HCT116 (cell line): ENCODE data around the gene TBC1D23. TPM values are rescaled to one million over a fixed set of nuclear protein-coding genes. Genes with fewer than 3 reads are reported as not detected.

Experiments used
- ATAC-seq: fragments of 200-7000 bp; cut with Tn5 transposase; 2 replicates; pipeline ENCODE4 v1.9.1; 2020; ENCODE audit warnings: mild to moderate bottlenecking, moderate library complexity
- BruUV-seq: library from RNA; stranded (reverse); fragments of 400-500 nt; replicated peaks from 2 replicates; lab custom pipeline; 2021; lab: Mats Ljungman, UMichigan
- CTCF ChIA-PET: fragments of 300-600 bp; sonication (Branson Sonifier 250); formaldehyde crosslinking; loops from one replicate; lab custom pipeline; 2021; ENCODE audit warnings: antibody characterized with exemption; lab: Charles Lee
- POLR2A ChIA-PET: fragments of 300-600, 350-600 bp; sonication (Branson Sonifier 250); formaldehyde crosslinking; loops from one replicate; lab custom pipeline; 2021; ENCODE audit warnings: antibody characterized with exemption; lab: Charles Lee
- RAD21 ChIA-PET, 2 experiments: fragments of 300-600 bp; sonication (Branson Sonifier 250); formaldehyde crosslinking; loops; one replicate each; lab custom pipeline; 2023; ENCODE audit warnings: low total read pairs in 2 of 2; ENCODE audit not compliant: uncharacterized antibody in 2 of 2, unreplicated experiment in 2 of 2, low non-redundant PET in 1 of 2; lab: Charles Lee
- DNase-seq: peaks from one replicate; pipeline ENCODE4 v3.0.0-alpha.2; 2010; ENCODE audit warnings: low read depth, low spot score
- H2AFZ ChIP-seq: fragments of 200-600 bp; shearing (Covaris generic), sonication (generic); 2 replicates; pipeline ENCODE4 v1.6.1; 2017; ENCODE audit warnings: low read depth, mixed run types, mixed read lengths, antibody characterized with exemption, low read length; ENCODE audit not compliant: poor library complexity, severe bottlenecking
- H3K27ac ChIP-seq: 2 replicates; pipeline ENCODE4 v1.5.1; 2012; ENCODE audit warnings: low read depth, low read length
- H3K27me3 ChIP-seq: fragments of 200-600 bp; sonication (generic); 2 replicates; pipeline ENCODE4 v1.6.1; 2016; ENCODE audit warnings: mixed run types, low read length, mixed read lengths; ENCODE audit not compliant: insufficient read depth
- H3K36me3 ChIP-seq, 2 experiments: fragments of 200-500 bp in 1 of 2; fragments of 200-600 bp in 1 of 2; sonication (Bioruptor generic) in 1 of 2; sonication (generic) in 1 of 2; 2 replicates each; pipeline versions ENCODE4 v1.5.1 to v1.6.1; 2014 to 2016; ENCODE audit warnings: low read length in 2 of 2, inconsistent platforms in 1 of 2, mixed read lengths in 1 of 2, mixed run types in 1 of 2; ENCODE audit not compliant: insufficient read depth in 2 of 2, control insufficient read depth in 1 of 2
- H3K4me1 ChIP-seq, 2 experiments: fragments of 200-600 bp in 1 of 2; sonication (generic) in 1 of 2; 2 replicates each; pipeline versions ENCODE4 v1.5.1 to v1.6.1; 2012 to 2017; ENCODE audit warnings: low read length in 2 of 2, inconsistent platforms in 1 of 2, mild to moderate bottlenecking in 1 of 2, mixed read lengths in 1 of 2, mixed run types in 1 of 2, moderate library complexity in 1 of 2; ENCODE audit not compliant: insufficient read depth in 2 of 2, control insufficient read depth in 1 of 2
- H3K4me2 ChIP-seq: fragments of 200-600 bp; sonication (generic); 2 replicates; pipeline ENCODE4 v1.6.1; 2017; ENCODE audit warnings: mixed run types, low read length, mixed read lengths
- H3K4me3 ChIP-seq, 2 experiments: fragments of 200-600 bp in 1 of 2; sonication (generic) in 1 of 2; replicated peaks in 1 of 2; 2 replicates each; pipeline ENCODE4 v1.5.1; 2011 to 2016; ENCODE audit warnings: low read length in 2 of 2, control low read depth in 1 of 2, low read depth in 1 of 2, mild to moderate bottlenecking in 1 of 2, mixed read lengths in 1 of 2, mixed run types in 1 of 2
- H3K79me2 ChIP-seq: fragments of 200-600 bp; sonication (generic); 2 replicates; pipeline ENCODE4 v1.6.1; 2017; ENCODE audit warnings: mild to moderate bottlenecking, mixed run types, low read length, moderate library complexity, mixed read lengths; ENCODE audit not compliant: insufficient read depth
- H3K9ac ChIP-seq: fragments of 200-600 bp; sonication (generic); 2 replicates; pipeline ENCODE4 v1.6.1; 2016; ENCODE audit warnings: low read length, mixed read lengths
- H3K9me2 ChIP-seq: fragments of 200-600 bp; sonication (generic), shearing (Covaris generic); 2 replicates; pipeline ENCODE4 v1.6.1; 2017; ENCODE audit warnings: mixed run types, mild to moderate bottlenecking, moderate library complexity; ENCODE audit not compliant: insufficient read depth
- H3K9me3 ChIP-seq, 2 experiments: fragments of 200-500 bp in 1 of 2; fragments of 200-600 bp in 1 of 2; sonication (Bioruptor generic) in 1 of 2; sonication (generic) in 1 of 2; 2 replicates each; pipeline ENCODE4 v1.6.1; 2014 to 2017; ENCODE audit warnings: low read length in 2 of 2, mixed read lengths in 2 of 2, inconsistent platforms in 1 of 2, low read depth in 1 of 2, mild to moderate bottlenecking in 1 of 2, mixed run types in 1 of 2, moderate library complexity in 1 of 2; ENCODE audit not compliant: control insufficient read depth in 1 of 2, insufficient read depth in 1 of 2
- H4K20me1 ChIP-seq: fragments of 200-600 bp; sonication (generic), shearing (Covaris generic); 2 replicates; pipeline ENCODE4 v1.6.1; 2017; ENCODE audit warnings: mixed run types, mild to moderate bottlenecking, moderate library complexity; ENCODE audit not compliant: insufficient read depth
- CBX3 ChIP-seq: IDR thresholded peaks from 2 replicates; pipeline ENCODE4 v1.6.1; 2012; ENCODE audit warnings: low read depth
- CEBPB ChIP-seq: IDR thresholded peaks from 2 replicates; pipeline ENCODE4 v1.6.1; 2012; ENCODE audit warnings: low read depth
- FOSL1 ChIP-seq: IDR thresholded peaks from 2 replicates; pipeline ENCODE4 v1.6.1; 2012; ENCODE audit warnings: low read depth
- JUND ChIP-seq: IDR thresholded peaks from 2 replicates; pipeline ENCODE4 v1.6.1; 2012
- POLR2A ChIP-seq: IDR thresholded peaks from 2 replicates; pipeline ENCODE4 v1.7.0; 2011; ENCODE audit warnings: borderline replicate concordance; ENCODE audit not compliant: insufficient read depth, insufficient read length; ENCODE audit errors: extremely low read depth
- POLR2AphosphoS5 ChIP-seq: IDR thresholded peaks from 2 replicates; pipeline ENCODE4 v1.6.1; 2011; ENCODE audit warnings: mild to moderate bottlenecking, low read depth, low read length, moderate library complexity
- RAD21 ChIP-seq: IDR thresholded peaks from 2 replicates; pipeline ENCODE4 v1.6.1; 2012; ENCODE audit warnings: low read depth, mild to moderate bottlenecking
- SIN3A ChIP-seq: IDR thresholded peaks from 2 replicates; pipeline ENCODE4 v1.6.1; 2012; ENCODE audit warnings: low read depth
- SP1 ChIP-seq: IDR thresholded peaks from 2 replicates; pipeline ENCODE4 v1.6.1; 2012; ENCODE audit warnings: low read depth
- SRF ChIP-seq: IDR thresholded peaks from 2 replicates; pipeline ENCODE4 v1.6.1; 2012; ENCODE audit warnings: low read depth
- YY1 ChIP-seq: IDR thresholded peaks from 2 replicates; pipeline ENCODE4 v1.6.1; 2011; ENCODE audit warnings: low read length, low read depth, moderate library complexity, mild to moderate bottlenecking; ENCODE audit not compliant: insufficient replicate concordance; ENCODE audit errors: extremely low read depth
- ZFX ChIP-seq: fragments of 450-650 bp; IDR thresholded peaks from 2 replicates; pipeline ENCODE4 v1.6.1; 2017
- ZNF274 ChIP-seq: fragments of 200-500 bp; sonication (Bioruptor generic); IDR thresholded peaks from 2 replicates; pipeline ENCODE4 v1.6.1; 2014; ENCODE audit warnings: mild to moderate bottlenecking, low read depth, low read length, inconsistent platforms
- intact Hi-C: fragments of 100-400 bp; cut with micrococcal nuclease; formaldehyde crosslinking; loops from 2 replicates; pipeline ENCODE4 v1.10.0; 2022
- total RNA-seq: library from RNA; stranded (reverse); gene quantifications from one replicate; pipeline ENCODE4 v1.2.1, GENCODE V29; 2021; ENCODE audit not compliant: unreplicated experiment
- TF ChIP-seq, protein P1 (sequence below): IDR thresholded peaks from 2 replicates; pipeline ENCODE4 v1.6.1; 2012

Gene TBC1D23
- total RNA-seq, 1 experiment from 2014 or later = 21.9 TPM

DNA sequence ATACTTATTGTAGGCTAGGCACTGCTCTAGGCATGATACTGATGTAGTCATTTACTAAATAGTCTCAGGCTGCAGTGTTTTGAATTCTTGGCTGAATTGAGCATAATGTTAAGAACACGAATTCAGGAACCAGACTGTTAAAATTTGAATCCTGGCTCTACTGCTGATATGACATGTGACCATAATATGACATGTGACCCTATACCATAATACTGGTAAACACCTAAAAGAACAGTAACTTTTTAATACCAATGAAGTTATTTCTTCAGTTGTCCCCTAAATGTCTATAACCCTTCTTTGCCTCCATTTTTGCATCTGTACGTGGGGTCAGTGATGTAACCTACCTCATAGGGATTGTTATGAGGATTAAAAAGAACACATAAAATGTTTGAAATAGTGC lies 18.1 kb downstream of the TBC1D23 start:
- intact Hi-C loops = loop anchor here (10.0 kb wide), 1 partner anchor 56 kb away; the partner anchor contains the start of gene NIT2
- ChIA-PET POLR2A (no interaction called here), RAD21 (no interaction called here), CTCF (no interaction called here)
- no TSS peak for BruUV-seq
- Histone ChIP-seq H2AFZ (no peak overlapping the region), H3K27ac (no peak overlapping the region), H3K9me2 (no peaks in the 10 kb centered on the region), H4K20me1 (no peaks in the 10 kb centered on the region), H3K4me1 (no peaks in the 10 kb centered on the region; a peak in 1 of 4 replicates), H3K79me2 (peaks cover 23% of the 10 kb centered on the region), H3K9me3 (no peaks in the 10 kb centered on the region), H3K9ac (no peak overlapping the region), H3K27me3 (no peaks in the 10 kb centered on the region), H3K4me3 (no peak overlapping the region), H3K4me2 (no peak overlapping the region), H3K36me3 (no peaks in the 10 kb centered on the region; a peak in 1 of 4 replicates)
- TF ChIP-seq YY1 = no peak
- TF ChIP-seq, protein P1, sequence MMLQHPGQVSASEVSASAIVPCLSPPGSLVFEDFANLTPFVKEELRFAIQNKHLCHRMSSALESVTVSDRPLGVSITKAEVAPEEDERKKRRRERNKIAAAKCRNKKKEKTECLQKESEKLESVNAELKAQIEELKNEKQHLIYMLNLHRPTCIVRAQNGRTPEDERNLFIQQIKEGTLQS = no peak
- DNase-seq (no peak), ATAC-seq (no peak)

DNA sequence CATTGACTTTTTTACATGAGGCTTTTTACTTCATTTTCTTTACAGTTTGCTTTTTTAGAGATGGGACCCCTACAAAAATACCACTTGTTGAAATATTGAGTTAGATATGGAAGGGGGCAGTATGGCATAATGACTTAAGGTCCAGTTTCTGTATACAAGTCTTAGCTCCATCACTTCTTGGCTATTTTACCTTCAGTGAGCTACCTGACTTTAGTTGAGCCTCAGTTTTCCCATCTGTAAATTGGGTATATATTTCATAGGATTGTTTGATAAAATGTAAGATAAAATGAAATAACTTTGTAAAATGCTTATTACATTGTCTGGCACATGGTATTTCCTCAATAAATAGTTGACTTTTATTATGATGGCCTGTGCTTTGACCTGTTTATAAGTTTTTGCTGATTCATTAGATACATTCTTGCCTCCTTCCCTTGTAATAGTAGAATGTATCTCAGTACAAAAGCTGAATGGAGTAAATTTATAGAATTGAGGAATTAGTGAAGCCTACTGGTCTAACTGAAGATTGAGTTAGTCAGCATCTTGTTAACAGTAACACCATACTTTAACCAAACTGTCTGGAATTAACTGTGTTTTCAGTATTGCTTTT lies 27.6 kb downstream of the TBC1D23 start:
- CTCF ChIA-PET = no interaction called here
- intact Hi-C loops = no loop called here

More for the DNA sequence above, 27.6 kb downstream of the TBC1D23 start:
- BruUV-seq = no TSS peak
- DNase-seq (no peak), ATAC-seq (no peak)
- POLR2A ChIA-PET = no interaction called here
- Histone ChIP-seq H3K4me1 (no peaks in the 10 kb centered on the region), H3K27me3 (no peaks in the 10 kb centered on the region), H3K79me2 (no peaks in the 10 kb centered on the region), H3K36me3 (no peaks in the 10 kb centered on the region), H4K20me1 (no peaks in the 10 kb centered on the region), H3K9me3 (no peaks in the 10 kb centered on the region), H3K4me3 (no peak overlapping the region), H3K4me2 (no peak overlapping the region), H2AFZ (no peak overlapping the region), H3K9ac (no peak overlapping the region), H3K27ac (no peak overlapping the region), H3K9me2 (no peaks in the 10 kb centered on the region)
- RAD21 ChIA-PET = no interaction called here
- TF ChIP-seq POLR2A = no peak
- TF ChIP-seq CBX3 = no peak
- TF ChIP-seq CEBPB = no peak
- no peak for TF ChIP-seq POLR2AphosphoS5
- TF ChIP-seq FOSL1 = no peak
- no peak for TF ChIP-seq ZNF274
- TF ChIP-seq SP1 = no peak
- TF ChIP-seq, protein P1 = no peak
- no peak for TF ChIP-seq JUND
- no peak for TF ChIP-seq RAD21
- TF ChIP-seq SIN3A = no peak
- no peak for TF ChIP-seq ZFX
- TF ChIP-seq SRF = no peak
